Fibroblast of villous mesenchyme (primary cell): Measurements from ENCODE around the gene SIPA1L3. TPM values are rescaled to one million over a fixed set of nuclear protein-coding genes. Genes with fewer than 3 reads are reported as not detected.

ENCODE experiments used
- DNase-seq: peaks from one replicate; pipeline ENCODE4 v3.0.0-alpha.2; 2010; ENCODE audit warnings: low read depth
- H3K4me3 ChIP-seq: 2 replicates; pipeline ENCODE4 v1.5.1; 2011; ENCODE audit warnings: low read depth, mild to moderate bottlenecking, low read length
- total RNA-seq: library from RNA; depleted of rRNA; stranded (reverse); fragments of >200 nt; gene quantifications from 2 replicates; pipeline ENCODE4 v1.2.3, GENCODE V29; 2012
- TF ChIP-seq, protein P1 (sequence below): IDR thresholded peaks from 2 replicates; pipeline ENCODE4 v1.5.1; 2012; ENCODE audit warnings: low read depth, mild to moderate bottlenecking, low read length; ENCODE audit not compliant: insufficient read depth

SIPA1L3 gene
- total RNA-seq, 1 donor: 19.0 TPM

DNA sequence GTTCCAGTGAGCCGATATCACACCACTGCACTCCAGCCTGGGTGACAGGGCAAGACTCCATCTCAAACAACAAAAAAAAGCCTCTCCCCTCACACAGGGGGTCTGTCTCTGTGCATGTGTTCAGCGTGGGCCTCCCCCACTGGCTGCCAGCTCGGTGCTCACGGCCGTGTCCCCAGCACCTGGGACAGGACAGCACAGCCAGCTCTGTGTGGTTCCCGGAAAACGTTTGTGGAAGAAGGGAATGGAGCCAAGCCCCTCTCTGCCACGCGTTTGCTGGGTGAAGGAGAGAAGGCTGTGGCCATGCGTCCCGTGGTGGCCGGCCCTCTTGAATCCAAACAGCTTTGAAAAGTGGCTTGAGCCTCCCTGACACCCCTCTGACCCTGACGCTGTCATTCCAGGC, 284.7 kb downstream of the SIPA1L3 start:
- H3K4me3 ChIP-seq: no peak overlapping the region
- DNase-seq: no peak
- TF ChIP-seq, protein P1, sequence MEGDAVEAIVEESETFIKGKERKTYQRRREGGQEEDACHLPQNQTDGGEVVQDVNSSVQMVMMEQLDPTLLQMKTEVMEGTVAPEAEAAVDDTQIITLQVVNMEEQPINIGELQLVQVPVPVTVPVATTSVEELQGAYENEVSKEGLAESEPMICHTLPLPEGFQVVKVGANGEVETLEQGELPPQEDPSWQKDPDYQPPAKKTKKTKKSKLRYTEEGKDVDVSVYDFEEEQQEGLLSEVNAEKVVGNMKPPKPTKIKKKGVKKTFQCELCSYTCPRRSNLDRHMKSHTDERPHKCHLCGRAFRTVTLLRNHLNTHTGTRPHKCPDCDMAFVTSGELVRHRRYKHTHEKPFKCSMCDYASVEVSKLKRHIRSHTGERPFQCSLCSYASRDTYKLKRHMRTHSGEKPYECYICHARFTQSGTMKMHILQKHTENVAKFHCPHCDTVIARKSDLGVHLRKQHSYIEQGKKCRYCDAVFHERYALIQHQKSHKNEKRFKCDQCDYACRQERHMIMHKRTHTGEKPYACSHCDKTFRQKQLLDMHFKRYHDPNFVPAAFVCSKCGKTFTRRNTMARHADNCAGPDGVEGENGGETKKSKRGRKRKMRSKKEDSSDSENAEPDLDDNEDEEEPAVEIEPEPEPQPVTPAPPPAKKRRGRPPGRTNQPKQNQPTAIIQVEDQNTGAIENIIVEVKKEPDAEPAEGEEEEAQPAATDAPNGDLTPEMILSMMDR: no peak

DNA sequence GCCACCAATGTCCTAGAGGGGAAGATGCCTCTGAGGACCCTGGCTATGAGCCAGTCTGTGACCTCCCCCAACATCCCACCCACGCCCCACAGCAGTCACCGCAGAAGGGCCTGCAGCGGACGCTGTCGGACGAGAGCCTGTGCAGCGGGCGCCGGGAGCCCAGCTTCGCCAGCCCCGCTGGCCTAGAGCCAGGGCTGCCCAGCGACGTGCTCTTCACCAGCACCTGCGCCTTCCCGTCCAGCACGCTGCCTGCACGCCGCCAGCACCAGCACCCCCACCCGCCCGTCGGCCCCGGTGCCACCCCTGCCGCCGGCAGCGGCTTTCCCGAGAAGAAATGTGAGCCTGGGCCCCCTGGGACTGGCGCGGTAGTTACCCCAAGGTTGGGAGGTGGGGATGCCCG, 286.4 kb downstream of the SIPA1L3 start:
- TF ChIP-seq, protein P1: no peak
- no peak for DNase-seq
- no peak overlapping the region for H3K4me3 ChIP-seq

DNA sequence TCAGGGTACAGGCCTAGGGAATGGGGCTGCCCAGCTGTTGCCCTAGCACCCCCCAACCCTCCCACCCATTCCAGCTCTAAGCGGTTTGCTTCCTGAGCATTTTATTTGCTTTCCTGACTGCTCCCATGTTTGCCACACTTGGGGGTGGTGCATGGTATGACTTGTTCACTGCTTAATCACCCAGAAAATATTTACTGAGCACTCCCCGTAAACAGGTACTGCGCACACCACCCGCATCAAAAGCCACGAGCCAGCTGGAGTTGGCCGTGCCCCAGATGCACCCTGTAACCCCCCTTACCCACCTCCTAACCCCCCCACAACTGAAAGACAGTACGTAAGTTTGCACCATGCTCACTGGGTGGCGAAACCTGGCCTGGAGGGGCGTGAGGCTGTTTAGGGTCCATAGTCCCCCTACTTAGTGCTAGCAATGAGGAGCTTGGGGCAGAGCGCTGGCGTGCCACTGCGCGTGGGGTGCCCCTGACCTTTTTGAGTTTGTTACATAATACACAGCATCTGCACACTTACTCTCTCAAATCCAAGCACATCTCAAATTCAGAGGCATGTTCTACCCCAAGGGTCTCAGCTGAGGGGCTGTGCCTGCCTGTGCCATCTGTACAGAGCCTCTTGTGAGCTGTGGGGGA, 287.2 kb downstream of the SIPA1L3 start:
- no peak for DNase-seq
- no peak overlapping the region for H3K4me3 ChIP-seq
- TF ChIP-seq, protein P1: no peak

DNA sequence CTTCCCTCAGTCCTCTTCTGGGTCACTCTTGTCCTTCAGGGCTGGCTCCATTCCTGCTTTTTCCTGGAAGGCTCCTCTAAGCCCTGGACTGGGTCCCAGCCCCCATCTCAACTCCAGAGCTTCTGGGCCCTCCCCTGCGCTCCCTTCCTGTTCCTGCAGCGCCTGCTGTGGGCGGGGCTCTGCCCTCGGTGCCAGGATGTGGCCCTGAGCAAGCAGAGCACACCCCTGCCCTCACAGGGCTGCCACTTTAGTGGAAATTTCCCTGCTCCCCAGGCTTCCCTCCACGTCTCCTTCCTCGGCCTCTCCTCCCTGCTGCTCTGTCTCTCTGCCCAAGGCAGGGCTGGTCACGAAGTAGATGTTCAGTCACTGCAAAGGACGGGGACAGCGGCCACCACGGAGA, 288.2 kb downstream of the SIPA1L3 start:
- no peak overlapping the region for H3K4me3 ChIP-seq
- TF ChIP-seq, protein P1: no peak
- DNase-seq: no peak

DNA sequence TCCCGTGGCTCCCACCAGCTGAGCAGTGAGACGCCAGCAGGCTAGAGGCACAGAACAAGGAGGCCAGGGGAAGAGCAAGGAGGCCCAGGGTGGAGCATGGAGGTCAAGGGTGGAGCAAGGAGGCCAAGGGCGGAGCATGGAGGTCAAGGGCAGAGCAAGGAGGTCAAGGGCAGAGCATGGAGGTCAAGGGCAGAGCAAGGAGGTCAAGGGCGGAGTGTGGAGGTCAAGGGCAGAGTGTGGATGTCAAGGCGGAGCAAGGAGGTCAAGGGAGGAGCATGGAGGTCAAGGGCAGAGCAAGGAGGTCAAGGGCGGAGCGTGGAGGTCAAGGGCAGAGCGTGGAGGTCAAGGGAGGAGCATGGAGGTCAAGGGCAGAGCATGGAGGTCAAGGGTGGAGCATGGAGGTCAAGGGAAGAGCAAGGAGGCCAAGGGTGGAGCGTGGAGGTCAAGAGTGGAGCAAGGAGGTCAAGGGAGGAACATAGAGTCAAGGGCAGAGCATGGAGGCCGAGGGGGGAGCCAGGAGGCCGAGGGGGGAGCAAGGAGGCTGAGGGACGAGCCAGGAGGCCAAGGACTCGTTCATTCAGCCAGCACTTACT, 289.3 kb downstream of the SIPA1L3 start:
- no peak for DNase-seq
- TF ChIP-seq, protein P1: no peak
- no peak overlapping the region for H3K4me3 ChIP-seq

DNA sequence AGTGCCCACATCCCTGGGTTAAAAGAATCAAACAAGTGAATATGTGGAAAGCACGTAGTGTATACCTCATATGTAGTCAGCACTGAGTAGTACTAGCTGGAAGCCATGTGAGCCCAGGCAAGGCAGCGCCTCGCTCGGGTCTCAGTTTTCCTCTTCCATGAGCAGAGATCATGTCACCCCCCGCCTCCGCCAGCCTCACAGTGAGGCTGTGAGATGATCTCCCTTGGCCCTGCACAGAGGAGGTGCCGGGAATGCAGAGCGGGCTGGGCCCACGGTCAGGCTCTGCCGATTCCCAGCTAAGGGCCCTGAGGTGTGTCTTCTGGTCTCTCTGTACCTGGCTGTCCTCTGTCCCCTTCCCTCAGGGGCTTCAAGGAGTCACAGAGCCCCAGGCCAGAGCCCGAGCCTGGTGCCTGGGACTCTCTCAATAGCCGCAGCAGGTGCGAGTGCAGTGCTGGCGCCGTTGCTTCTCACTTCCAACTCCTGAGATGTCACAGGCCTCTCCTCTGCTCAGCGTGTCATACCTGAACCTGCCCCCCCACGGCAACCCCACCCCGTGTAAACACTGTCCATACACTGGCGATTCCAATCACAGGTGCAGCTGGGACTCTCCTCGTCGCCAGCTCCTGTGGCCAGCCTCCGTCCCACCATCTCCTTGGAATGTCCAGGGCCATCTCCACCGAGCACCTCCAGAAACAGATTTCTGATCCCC, 290.1 kb downstream of the SIPA1L3 start:
- TF ChIP-seq, protein P1: no peak
- no peak overlapping the region for H3K4me3 ChIP-seq
- DNase-seq: no peak
